ENCODE measurements around the gene SPATA2.

- TF ChIP-seq, protein P1, sequence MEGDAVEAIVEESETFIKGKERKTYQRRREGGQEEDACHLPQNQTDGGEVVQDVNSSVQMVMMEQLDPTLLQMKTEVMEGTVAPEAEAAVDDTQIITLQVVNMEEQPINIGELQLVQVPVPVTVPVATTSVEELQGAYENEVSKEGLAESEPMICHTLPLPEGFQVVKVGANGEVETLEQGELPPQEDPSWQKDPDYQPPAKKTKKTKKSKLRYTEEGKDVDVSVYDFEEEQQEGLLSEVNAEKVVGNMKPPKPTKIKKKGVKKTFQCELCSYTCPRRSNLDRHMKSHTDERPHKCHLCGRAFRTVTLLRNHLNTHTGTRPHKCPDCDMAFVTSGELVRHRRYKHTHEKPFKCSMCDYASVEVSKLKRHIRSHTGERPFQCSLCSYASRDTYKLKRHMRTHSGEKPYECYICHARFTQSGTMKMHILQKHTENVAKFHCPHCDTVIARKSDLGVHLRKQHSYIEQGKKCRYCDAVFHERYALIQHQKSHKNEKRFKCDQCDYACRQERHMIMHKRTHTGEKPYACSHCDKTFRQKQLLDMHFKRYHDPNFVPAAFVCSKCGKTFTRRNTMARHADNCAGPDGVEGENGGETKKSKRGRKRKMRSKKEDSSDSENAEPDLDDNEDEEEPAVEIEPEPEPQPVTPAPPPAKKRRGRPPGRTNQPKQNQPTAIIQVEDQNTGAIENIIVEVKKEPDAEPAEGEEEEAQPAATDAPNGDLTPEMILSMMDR (IDR thresholded peaks at IDR 0.05) = no peak
- no peak for TF ChIP-seq POLR2A (IDR thresholded peaks at IDR 0.05)
Observed at GRCh38 chr20:49942303-49942702, 27.0 kb upstream of the SPATA2 start.

Measured in adrenal gland (tissue), 5 donors.